ENCODE results near the gene KCNQ5. TPM values are rescaled to one million over a fixed set of nuclear protein-coding genes. Genes with fewer than 3 reads are reported as not detected.

Gene KCNQ5
- total and polyA plus RNA-seq, 8 donors = 1.7 to 4.5 (median 2.5) TPM

GRCh38 chr6:72620871-72621290 lies 983 bp upstream of the KCNQ5 start:
- no peak for ATAC-seq

GRCh38 chr6:72622094-72622940 lies 453 bp downstream of the KCNQ5 start:
- Histone ChIP-seq H3K27me3 (peaks cover 19 to 34% of the 10 kb centered on the region in 2 donors), H3K4me3 (peak overlapping the region; percentile 36 to 45), H3K4me1 (peaks cover 16 to 37% of the 10 kb centered on the region in 2 donors), H3K36me3 (no peaks in the 10 kb centered on the region), H3K9me3 (no peaks in the 10 kb centered on the region), H3K27ac (no peak overlapping the region)
- ATAC-seq (peak; percentile 51), DNase-seq (peak; percentile 15 to 86 (median 33))
- TF ChIP-seq CTCF (IDR thresholded peaks at IDR 0.05) = peak in 1 of 2 donors; percentile 28
- intact Hi-C loops (cut with DNase I) = loop anchor here in 1 of 2 donors (10.0 kb wide), 1 partner anchor 502 kb away; no protein-coding TSS in a partner anchor

More at GRCh38 chr6:72620871-72621290, 983 bp upstream of the KCNQ5 start:
- Histone ChIP-seq H3K4me3 (peak overlapping the region; percentile 36 to 45), H3K4me1 (peaks cover 16 to 37% of the 10 kb centered on the region in 2 donors), H3K9me3 (no peaks in the 10 kb centered on the region), H3K27ac (no peak overlapping the region), H3K27me3 (peaks cover 19 to 34% of the 10 kb centered on the region in 2 donors), H3K36me3 (no peaks in the 10 kb centered on the region)
- intact Hi-C loops (cut with DNase I) = loop anchor here in 1 of 2 donors (10.0 kb wide), 1 partner anchor 504 kb away; no protein-coding TSS in a partner anchor
- DNase-seq = peak in 1 of 4 donors; percentile 68
- TF ChIP-seq CTCF (IDR thresholded peaks at IDR 0.05) = no peak

- intact Hi-C loops (cut with DNase I) = loop anchor here in 1 of 2 donors (10.0 kb wide), 1 partner anchor 501 kb away; no protein-coding TSS in a partner anchor
- Histone ChIP-seq H3K9me3 (no peaks in the 10 kb centered on the region), H3K4me3 (no peak overlapping the region), H3K36me3 (no peaks in the 10 kb centered on the region), H3K27ac (no peak overlapping the region), H3K27me3 (peaks cover 19 to 34% of the 10 kb centered on the region in 2 donors), H3K4me1 (peaks cover 16 to 37% of the 10 kb centered on the region in 2 donors)
- no peak for TF ChIP-seq CTCF (IDR thresholded peaks at IDR 0.05)
- ATAC-seq = no peak
- no peak for DNase-seq
These were observed 1.9 kb downstream of the KCNQ5 start for GRCh38 chr6:72623808-72624207.

GRCh38 chr6:72624557-72625160 lies 2.8 kb downstream of the KCNQ5 start:
- no peak overlapping the region for H3K4me3 ChIP-seq
- peak; percentile 27 to 45 for TF ChIP-seq CTCF (IDR thresholded peaks at IDR 0.05)
- no peaks in the 10 kb centered on the region for H3K9me3 ChIP-seq
- peaks cover 16 to 35% of the 10 kb centered on the region in 2 donors for H3K4me1 ChIP-seq
- DNase-seq (no peak), ATAC-seq (no peak)
- peaks cover 19 to 34% of the 10 kb centered on the region in 2 donors for H3K27me3 ChIP-seq
- intact Hi-C loops (cut with DNase I) = loop anchor here in 1 of 2 donors (10.0 kb wide), 1 partner anchor 500 kb away; no protein-coding TSS in a partner anchor
- H3K36me3 ChIP-seq = no peaks in the 10 kb centered on the region
- H3K27ac ChIP-seq = no peak overlapping the region

- H3K9me3 ChIP-seq = no peaks in the 10 kb centered on the region
- no peak overlapping the region for H3K27ac ChIP-seq
- H3K36me3 ChIP-seq = no peaks in the 10 kb centered on the region
- no peak overlapping the region for H3K4me3 ChIP-seq
- H3K4me1 ChIP-seq = peaks cover 10 to 20% of the 10 kb centered on the region in 2 donors
- ATAC-seq = no peak
- intact Hi-C loops (cut with DNase I) = loop anchor here in 1 of 2 donors (10.0 kb wide), 1 partner anchor 499 kb away; no protein-coding TSS in a partner anchor
- peaks cover 17 to 24% of the 10 kb centered on the region in 2 donors for H3K27me3 ChIP-seq
- no peak for TF ChIP-seq CTCF (IDR thresholded peaks at IDR 0.05)
- DNase-seq = no peak
These were observed 4.3 kb downstream of the KCNQ5 start for GRCh38 chr6:72626126-72626525.

All from left lung (tissue), 10 donors.